Liver (tissue), 9 donors: ENCODE measurements around the gene PKP1. TPM values are rescaled to one million over a fixed set of nuclear protein-coding genes. Genes with fewer than 3 reads are reported as not detected.

ENCODE experiments used
- DNase-seq: peaks from one replicate; pipeline ENCODE4 v3.0.0-alpha.2; 2017; ENCODE audit warnings: low spot score
- H3K27ac ChIP-seq, 2 donors: one replicate each; pipeline ENCODE4 v1.7.0; 2013; ENCODE audit warnings: inconsistent platforms in 2 of 2, low read length in 2 of 2, control low read depth in 1 of 2, low read depth in 1 of 2, mild to moderate bottlenecking in 1 of 2
- H3K27me3 ChIP-seq, 4 donors: one replicate each; pipeline versions ENCODE4 v1.6.1 to v1.7.0; 2013; ENCODE audit warnings: low read length in 3 of 4, inconsistent platforms in 1 of 4, mild to moderate bottlenecking in 1 of 4, moderate library complexity in 1 of 4; ENCODE audit not compliant: control insufficient read depth in 4 of 4, insufficient read depth in 4 of 4
- H3K36me3 ChIP-seq, 4 donors: one replicate each; pipeline versions ENCODE4 v1.6.1 to v1.7.0; 2013; ENCODE audit warnings: low read length in 3 of 4, mild to moderate bottlenecking in 3 of 4, low read depth in 1 of 4, moderate library complexity in 1 of 4; ENCODE audit not compliant: control insufficient read depth in 4 of 4, insufficient read depth in 3 of 4
- H3K4me1 ChIP-seq, 4 donors: one replicate each; pipeline versions ENCODE4 v1.6.1 to v1.7.0; 2013; ENCODE audit warnings: low read length in 3 of 4, mild to moderate bottlenecking in 3 of 4, moderate library complexity in 1 of 4; ENCODE audit not compliant: control insufficient read depth in 4 of 4, insufficient read depth in 4 of 4
- H3K4me3 ChIP-seq, 3 donors: one replicate each; pipeline versions ENCODE4 v1.6.1 to v1.7.0; 2013; ENCODE audit warnings: low read length in 3 of 3, control low read depth in 1 of 3, low read depth in 1 of 3, mild to moderate bottlenecking in 1 of 3
- H3K9ac ChIP-seq, 2 donors: one replicate each; pipeline ENCODE4 v1.7.0; 2013; ENCODE audit warnings: low read length in 2 of 2, mild to moderate bottlenecking in 2 of 2, moderate library complexity in 2 of 2, control low read depth in 1 of 2, low read depth in 1 of 2
- H3K9me3 ChIP-seq, 4 donors: one replicate each; pipeline versions ENCODE4 v1.6.1 to v1.7.0; 2013; ENCODE audit warnings: low read length in 3 of 4; ENCODE audit not compliant: control insufficient read depth in 4 of 4
- EGR1 ChIP-seq, 2 donors: IDR thresholded peaks; 2 replicates each; pipeline ENCODE4 v1.6.1; 2016 to 2018; ENCODE audit warnings: antibody characterized with exemption in 2 of 2, low read depth in 2 of 2
- FOXA1 ChIP-seq: IDR thresholded peaks from 2 replicates; pipeline ENCODE4 v1.6.1; 2016; ENCODE audit warnings: antibody characterized with exemption
- FOXA2 ChIP-seq: IDR thresholded peaks from 2 replicates; pipeline ENCODE4 v1.6.1; 2016; ENCODE audit warnings: antibody characterized with exemption
- GABPA ChIP-seq, 2 donors: IDR thresholded peaks in 1 of 2; conservative IDR thresholded peaks in 1 of 2; 2 replicates each; pipeline ENCODE4 v1.6.1; 2016; ENCODE audit warnings: antibody characterized with exemption in 2 of 2, mild to moderate bottlenecking in 1 of 2, moderate library complexity in 1 of 2
- HNF4A ChIP-seq, 2 donors: conservative IDR thresholded peaks; 2 replicates each; pipeline ENCODE4 v1.6.1; 2016; ENCODE audit warnings: antibody characterized with exemption in 2 of 2, mild to moderate bottlenecking in 2 of 2
- HNF4G ChIP-seq: IDR thresholded peaks from 2 replicates; pipeline ENCODE4 v1.6.1; 2016; ENCODE audit warnings: antibody characterized with exemption
- JUND ChIP-seq, 2 donors: IDR thresholded peaks; 2 replicates each; pipeline ENCODE4 v1.6.1; 2016; ENCODE audit warnings: antibody characterized with exemption in 2 of 2
- NR2F2 ChIP-seq: IDR thresholded peaks from 2 replicates; pipeline ENCODE4 v1.6.1; 2016; ENCODE audit warnings: antibody characterized with exemption
- RAD21 ChIP-seq, 2 donors: IDR thresholded peaks; 2 replicates each; pipeline ENCODE4 v1.6.1; 2016; ENCODE audit warnings: antibody characterized with exemption in 2 of 2, mild to moderate bottlenecking in 2 of 2
- RXRA ChIP-seq, 2 donors: IDR thresholded peaks; 2 replicates each; pipeline ENCODE4 v1.6.1; 2017 to 2018; ENCODE audit warnings: antibody characterized with exemption in 2 of 2, mild to moderate bottlenecking in 1 of 2
- SP1 ChIP-seq: IDR thresholded peaks from 2 replicates; pipeline ENCODE4 v1.6.1; 2018; ENCODE audit warnings: antibody characterized with exemption, mild to moderate bottlenecking
- TAF1 ChIP-seq: conservative IDR thresholded peaks from 2 replicates; pipeline ENCODE4 v1.6.1; 2016; ENCODE audit warnings: antibody characterized with exemption, mild to moderate bottlenecking
- YY1 ChIP-seq: IDR thresholded peaks from 2 replicates; pipeline ENCODE4 v1.6.1; 2016; ENCODE audit warnings: antibody characterized with exemption, mild to moderate bottlenecking
- WGBS: extraction: QIAGEN DNeasy Blood & Tissue Kit; methylation state at CpG from one replicate; pipeline ENCODE4 v1.1.7; 2013; 5-methylcytosine and 5-hydroxymethylcytosine counted together
- polyA plus RNA-seq, 2 donors: library from polyadenylated mRNA; stranded (reverse) in 1 of 2; unstranded in 1 of 2; fragments of 200-250 nt in 1 of 2; fragments of >200 nt in 1 of 2; fragmentation: Nextera tagmentation in 1 of 2; extraction: Ambion mirVana in 1 of 2; gene quantifications; one replicate each; pipeline versions ENCODE4 v1.2.1 to v1.2.3, GENCODE V29; 2013 to 2015
- total RNA-seq, 2 donors: library from RNA; depleted of rRNA; stranded (reverse); fragments of >200 nt; gene quantifications; one replicate each; pipeline ENCODE4 v1.2.3, GENCODE V29; 2014
- TF ChIP-seq, protein P1 (sequence below): IDR thresholded peaks from 2 replicates; pipeline ENCODE4 v1.6.1; 2016; ENCODE audit warnings: antibody characterized with exemption
- TF ChIP-seq, protein P2 (sequence below): IDR thresholded peaks from 2 replicates; pipeline ENCODE4 v1.6.1; 2016; ENCODE audit warnings: antibody characterized with exemption
- TF ChIP-seq, protein P3 (sequence below): IDR thresholded peaks from 2 replicates; pipeline ENCODE4 v1.6.1; 2016; ENCODE audit warnings: antibody characterized with exemption
- TF ChIP-seq, protein P4 (sequence below): IDR thresholded peaks from 2 replicates; pipeline ENCODE4 v1.6.1; 2016; ENCODE audit warnings: antibody characterized with exemption, mild to moderate bottlenecking
- TF ChIP-seq, protein P5 (sequence below): fragments of 150-350 bp; IDR thresholded peaks from 2 replicates; pipeline ENCODE4 v1.5.1; 2017; ENCODE audit warnings: improper control_type of control experiment, low read depth, low read length; ENCODE audit not compliant: missing input control
- donor health status: healthy.
- donor health status: healthy.
- donor health status: healthy.
- donor health status: healthy.
- donor health status: healthy.

PKP1 gene
- total and polyA plus RNA-seq, 4 donors: 0.01 TPM; not detected in 3

DNA sequence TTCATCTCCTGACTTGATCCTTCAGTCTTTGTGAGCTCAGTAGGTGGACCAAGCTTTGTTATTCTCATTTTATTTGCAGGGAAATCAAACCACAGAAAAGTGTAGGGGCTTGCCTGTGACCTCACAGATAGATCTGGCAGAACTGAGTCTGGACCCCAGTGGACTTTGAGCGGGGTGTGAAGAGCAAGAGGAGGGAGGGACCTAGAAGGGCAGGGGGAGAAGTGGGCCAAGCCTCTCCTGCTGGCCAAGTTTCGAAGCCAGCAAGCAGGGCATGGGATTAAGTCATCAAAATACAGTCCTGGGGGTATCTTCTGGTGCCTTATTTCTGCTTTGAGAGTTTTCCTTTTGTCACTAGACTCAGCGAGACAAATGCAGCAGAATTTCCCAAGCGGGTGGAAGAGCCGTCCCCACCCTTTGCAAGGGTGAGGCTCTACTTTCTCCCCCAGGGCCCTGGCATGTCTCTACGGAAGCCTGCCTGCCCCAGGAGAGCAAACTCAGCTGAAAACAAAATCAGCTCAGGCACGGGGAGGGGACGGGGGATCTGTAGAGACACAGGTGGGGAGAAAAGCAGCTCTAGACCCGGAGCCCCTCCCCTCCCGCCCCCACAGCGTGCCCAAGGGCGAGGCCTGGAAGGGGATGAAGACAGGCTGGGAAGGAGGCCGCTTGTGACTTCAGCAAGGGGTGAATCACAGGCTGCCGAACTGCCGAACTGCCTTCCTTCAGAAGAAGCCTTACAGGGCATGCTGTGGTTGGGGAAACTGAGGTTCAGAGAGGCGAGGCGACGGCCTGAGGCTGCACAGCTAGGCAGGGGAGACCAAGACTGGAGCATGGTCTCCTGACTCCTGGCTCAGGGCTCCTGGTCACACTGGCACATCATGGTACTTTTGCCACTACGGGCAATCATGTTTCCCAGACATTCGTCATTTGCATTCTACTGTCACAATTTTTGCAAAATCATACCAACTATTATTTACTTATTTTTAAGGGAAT, 19.2 kb downstream of the PKP1 start:
- DNase-seq: no peak
- peaks cover 0 to 2% (median 0%) of the 10 kb centered on the region in 4 donors for H3K27me3 ChIP-seq
- no peaks in the 10 kb centered on the region for H3K4me1 ChIP-seq
- TF ChIP-seq TAF1: no peak
- no peak for TF ChIP-seq YY1
- TF ChIP-seq FOXA1: no peak
- TF ChIP-seq RAD21 (IDR thresholded peaks at IDR 0.05): no peak
- no peak for TF ChIP-seq FOXA2
- TF ChIP-seq, protein P1, sequence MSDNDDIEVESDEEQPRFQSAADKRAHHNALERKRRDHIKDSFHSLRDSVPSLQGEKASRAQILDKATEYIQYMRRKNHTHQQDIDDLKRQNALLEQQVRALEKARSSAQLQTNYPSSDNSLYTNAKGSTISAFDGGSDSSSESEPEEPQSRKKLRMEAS: no peak
- no peak for TF ChIP-seq JUND (IDR thresholded peaks at IDR 0.05)
- TF ChIP-seq, protein P2, sequence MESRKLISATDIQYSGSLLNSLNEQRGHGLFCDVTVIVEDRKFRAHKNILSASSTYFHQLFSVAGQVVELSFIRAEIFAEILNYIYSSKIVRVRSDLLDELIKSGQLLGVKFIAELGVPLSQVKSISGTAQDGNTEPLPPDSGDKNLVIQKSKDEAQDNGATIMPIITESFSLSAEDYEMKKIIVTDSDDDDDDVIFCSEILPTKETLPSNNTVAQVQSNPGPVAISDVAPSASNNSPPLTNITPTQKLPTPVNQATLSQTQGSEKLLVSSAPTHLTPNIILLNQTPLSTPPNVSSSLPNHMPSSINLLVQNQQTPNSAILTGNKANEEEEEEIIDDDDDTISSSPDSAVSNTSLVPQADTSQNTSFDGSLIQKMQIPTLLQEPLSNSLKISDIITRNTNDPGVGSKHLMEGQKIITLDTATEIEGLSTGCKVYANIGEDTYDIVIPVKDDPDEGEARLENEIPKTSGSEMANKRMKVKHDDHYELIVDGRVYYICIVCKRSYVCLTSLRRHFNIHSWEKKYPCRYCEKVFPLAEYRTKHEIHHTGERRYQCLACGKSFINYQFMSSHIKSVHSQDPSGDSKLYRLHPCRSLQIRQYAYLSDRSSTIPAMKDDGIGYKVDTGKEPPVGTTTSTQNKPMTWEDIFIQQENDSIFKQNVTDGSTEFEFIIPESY: no peak
- no peak for TF ChIP-seq EGR1 (IDR thresholded peaks at IDR 0.05; ENCODE audit: low read depth in 2 of 2)
- TF ChIP-seq, protein P3, sequence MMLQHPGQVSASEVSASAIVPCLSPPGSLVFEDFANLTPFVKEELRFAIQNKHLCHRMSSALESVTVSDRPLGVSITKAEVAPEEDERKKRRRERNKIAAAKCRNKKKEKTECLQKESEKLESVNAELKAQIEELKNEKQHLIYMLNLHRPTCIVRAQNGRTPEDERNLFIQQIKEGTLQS: no peak
- no peak for TF ChIP-seq SP1
- TF ChIP-seq, protein P4, sequence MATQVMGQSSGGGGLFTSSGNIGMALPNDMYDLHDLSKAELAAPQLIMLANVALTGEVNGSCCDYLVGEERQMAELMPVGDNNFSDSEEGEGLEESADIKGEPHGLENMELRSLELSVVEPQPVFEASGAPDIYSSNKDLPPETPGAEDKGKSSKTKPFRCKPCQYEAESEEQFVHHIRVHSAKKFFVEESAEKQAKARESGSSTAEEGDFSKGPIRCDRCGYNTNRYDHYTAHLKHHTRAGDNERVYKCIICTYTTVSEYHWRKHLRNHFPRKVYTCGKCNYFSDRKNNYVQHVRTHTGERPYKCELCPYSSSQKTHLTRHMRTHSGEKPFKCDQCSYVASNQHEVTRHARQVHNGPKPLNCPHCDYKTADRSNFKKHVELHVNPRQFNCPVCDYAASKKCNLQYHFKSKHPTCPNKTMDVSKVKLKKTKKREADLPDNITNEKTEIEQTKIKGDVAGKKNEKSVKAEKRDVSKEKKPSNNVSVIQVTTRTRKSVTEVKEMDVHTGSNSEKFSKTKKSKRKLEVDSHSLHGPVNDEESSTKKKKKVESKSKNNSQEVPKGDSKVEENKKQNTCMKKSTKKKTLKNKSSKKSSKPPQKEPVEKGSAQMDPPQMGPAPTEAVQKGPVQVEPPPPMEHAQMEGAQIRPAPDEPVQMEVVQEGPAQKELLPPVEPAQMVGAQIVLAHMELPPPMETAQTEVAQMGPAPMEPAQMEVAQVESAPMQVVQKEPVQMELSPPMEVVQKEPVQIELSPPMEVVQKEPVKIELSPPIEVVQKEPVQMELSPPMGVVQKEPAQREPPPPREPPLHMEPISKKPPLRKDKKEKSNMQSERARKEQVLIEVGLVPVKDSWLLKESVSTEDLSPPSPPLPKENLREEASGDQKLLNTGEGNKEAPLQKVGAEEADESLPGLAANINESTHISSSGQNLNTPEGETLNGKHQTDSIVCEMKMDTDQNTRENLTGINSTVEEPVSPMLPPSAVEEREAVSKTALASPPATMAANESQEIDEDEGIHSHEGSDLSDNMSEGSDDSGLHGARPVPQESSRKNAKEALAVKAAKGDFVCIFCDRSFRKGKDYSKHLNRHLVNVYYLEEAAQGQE: no peak
- no peak for TF ChIP-seq HNF4G
- no peak for TF ChIP-seq GABPA (IDR thresholded peaks at IDR 0.05 in 1 of 2, conservative IDR thresholded peaks at IDR 0.05 in 1 of 2)
- TF ChIP-seq NR2F2: no peak
- TF ChIP-seq RXRA (IDR thresholded peaks at IDR 0.05): no peak
- no peak for TF ChIP-seq HNF4A (conservative IDR thresholded peaks at IDR 0.05)
- TF ChIP-seq, protein P5, sequence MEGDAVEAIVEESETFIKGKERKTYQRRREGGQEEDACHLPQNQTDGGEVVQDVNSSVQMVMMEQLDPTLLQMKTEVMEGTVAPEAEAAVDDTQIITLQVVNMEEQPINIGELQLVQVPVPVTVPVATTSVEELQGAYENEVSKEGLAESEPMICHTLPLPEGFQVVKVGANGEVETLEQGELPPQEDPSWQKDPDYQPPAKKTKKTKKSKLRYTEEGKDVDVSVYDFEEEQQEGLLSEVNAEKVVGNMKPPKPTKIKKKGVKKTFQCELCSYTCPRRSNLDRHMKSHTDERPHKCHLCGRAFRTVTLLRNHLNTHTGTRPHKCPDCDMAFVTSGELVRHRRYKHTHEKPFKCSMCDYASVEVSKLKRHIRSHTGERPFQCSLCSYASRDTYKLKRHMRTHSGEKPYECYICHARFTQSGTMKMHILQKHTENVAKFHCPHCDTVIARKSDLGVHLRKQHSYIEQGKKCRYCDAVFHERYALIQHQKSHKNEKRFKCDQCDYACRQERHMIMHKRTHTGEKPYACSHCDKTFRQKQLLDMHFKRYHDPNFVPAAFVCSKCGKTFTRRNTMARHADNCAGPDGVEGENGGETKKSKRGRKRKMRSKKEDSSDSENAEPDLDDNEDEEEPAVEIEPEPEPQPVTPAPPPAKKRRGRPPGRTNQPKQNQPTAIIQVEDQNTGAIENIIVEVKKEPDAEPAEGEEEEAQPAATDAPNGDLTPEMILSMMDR: no peak
- 79% methylated on average over 20 of the region's 20 CpGs for WGBS
- no peaks in the 10 kb centered on the region for H3K36me3 ChIP-seq
- H3K27ac ChIP-seq: no peak overlapping the region
- H3K9ac ChIP-seq: no peak overlapping the region
- H3K9me3 ChIP-seq: no peaks in the 10 kb centered on the region
- no peak overlapping the region for H3K4me3 ChIP-seq
